GDM1 (cell line): ENCODE data around the gene MEIKIN.
A peak's percentile ranks its signal among the peaks of the same experiment; 100 is the strongest.
"Not testable (repeated sequence)": the region's sequence is repeated elsewhere in the genome, so short reads cannot be mapped to it uniquely, and the experiment has no call there.

ENCODE experiments used
- DNase-seq: peaks from one replicate; lab custom pipeline; 2025; lab: John Stamatoyannopoulos, UW

Gene MEIKIN

DNA sequence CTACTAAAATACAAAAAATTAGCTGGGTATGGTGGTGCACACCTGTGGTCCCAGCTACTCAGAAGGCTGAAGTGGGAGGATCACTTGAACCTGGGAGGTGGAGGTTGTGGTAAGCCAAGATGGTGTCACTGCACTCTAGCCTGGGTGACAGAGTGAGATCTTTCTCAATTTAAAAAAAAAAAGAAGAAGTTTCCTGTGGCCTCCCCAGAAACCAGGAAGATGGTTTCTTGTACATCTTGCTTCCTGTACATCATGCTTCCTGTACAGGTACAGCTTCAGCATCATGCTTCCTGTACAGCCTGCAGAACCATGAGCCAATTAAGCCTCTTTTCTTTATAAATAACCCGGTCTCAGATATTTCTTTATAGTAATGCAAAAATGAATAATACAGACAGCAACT lies 43.2 kb downstream of the MEIKIN start:
- not testable (repeated sequence) for DNase-seq

DNA sequence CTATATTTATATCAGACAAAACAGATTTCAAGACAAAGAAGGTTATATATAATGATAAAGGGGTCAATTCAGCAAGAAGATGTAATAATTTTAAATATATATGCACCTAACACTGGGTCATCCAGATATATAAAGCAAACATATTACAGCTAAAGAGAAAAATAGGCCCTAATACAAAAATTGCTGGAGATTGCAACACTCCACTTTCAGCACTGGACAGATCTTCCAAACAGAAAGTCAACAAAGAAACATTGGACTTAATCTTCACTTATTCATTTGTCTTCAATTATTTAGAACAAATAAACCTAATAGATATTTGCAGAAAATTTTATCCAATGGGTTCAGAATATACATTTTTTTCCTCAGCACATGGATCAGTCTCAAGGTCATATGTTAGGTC lies 45.8 kb downstream of the MEIKIN start:
- no peak for DNase-seq

DNA sequence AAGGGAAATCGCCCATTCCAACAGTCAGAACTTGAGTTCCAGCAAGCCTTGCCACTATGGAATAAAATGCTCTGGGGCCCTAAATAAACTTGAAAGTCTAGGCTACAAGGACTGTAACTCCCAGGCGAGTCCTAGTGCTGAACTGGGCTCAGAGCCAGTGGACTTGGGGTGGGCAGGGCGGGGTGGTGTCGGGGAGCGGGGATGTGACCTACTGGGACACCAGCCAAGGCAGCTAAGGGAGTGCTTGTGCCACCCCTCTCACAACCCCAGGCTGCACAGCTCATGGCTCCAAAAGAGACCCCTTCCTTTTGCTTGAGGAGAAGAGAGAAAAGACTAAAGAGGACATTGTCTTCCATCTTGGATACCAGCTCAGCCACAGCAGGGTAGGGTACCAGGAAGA lies 61.5 kb downstream of the MEIKIN start:
- DNase-seq: no peak

DNA sequence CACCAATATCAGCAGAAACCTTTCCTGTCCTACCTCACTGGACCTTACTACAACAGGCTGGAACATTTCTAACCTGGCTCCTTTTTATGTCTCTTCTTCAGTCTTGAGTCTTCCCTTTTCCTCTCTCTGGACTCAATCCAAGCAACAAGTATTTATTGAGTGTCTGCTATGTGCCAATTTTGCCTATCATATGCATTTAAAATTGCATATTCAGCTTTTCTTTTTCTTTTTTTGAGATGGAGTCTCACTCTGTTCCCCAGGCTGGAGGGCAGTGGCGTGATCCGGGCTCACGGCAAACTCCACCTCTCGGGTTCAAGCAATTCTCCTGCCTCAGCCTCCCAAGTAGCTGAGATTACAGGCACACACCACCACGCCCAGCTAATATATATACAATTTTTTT lies 65.8 kb downstream of the MEIKIN start:
- no peak for DNase-seq

DNA sequence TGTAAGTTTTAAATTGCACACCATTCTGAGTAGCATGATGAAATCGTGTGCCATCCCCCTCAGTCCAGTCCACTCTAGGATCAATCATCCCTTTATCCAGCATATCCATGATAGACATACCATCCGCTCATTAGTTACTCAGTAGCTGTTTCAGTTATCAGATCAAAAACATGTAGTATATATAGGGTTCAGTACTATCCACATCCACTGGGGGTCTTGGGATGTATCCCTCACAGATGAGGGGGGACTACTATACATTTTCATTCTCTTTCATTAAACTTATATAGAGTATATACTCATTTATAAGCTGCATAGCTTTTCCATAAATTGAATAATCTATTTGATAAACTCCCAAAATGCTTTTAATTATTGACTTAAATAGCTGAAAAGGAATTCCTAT lies 67.6 kb downstream of the MEIKIN start:
- DNase-seq: no peak

DNA sequence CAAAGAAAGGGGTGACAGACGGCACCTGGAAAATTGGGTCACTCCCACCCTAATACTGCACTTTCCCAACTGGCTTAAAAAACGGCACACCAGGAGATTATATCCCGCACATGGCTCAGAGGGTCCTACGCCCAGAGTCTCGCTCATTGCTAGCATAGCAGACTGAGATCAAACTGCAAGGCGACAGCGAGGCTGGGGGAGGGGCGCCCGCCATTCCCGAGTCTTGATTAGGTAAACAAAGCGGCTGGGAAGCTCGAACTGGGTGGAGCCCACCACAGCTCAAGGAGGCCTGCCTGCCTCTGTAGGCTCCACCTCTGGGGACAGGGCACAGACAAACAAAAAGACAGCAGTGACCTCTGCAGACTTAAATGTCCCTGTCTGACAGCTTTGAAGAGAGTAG lies 74.2 kb downstream of the MEIKIN start:
- DNase-seq: not testable (repeated sequence)

DNA sequence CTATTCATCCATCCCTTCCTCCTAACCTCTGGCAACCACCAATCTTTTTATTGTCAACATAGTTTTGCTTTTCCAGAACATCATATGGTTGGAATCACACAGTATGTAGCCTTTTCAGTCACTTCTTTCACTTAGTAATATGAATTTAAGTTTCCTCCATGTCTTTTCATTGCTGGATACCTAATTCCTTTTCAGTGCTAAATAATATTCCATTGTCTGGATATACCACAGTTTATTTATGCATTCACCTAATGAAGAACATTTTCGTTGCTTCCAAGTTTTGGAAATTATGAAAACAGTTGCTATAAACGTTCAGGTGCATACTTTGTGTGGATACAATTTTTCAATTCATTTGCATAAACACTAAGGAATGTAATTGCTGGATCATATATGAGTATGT lies 77.9 kb downstream of the MEIKIN start:
- DNase-seq: no peak

DNA sequence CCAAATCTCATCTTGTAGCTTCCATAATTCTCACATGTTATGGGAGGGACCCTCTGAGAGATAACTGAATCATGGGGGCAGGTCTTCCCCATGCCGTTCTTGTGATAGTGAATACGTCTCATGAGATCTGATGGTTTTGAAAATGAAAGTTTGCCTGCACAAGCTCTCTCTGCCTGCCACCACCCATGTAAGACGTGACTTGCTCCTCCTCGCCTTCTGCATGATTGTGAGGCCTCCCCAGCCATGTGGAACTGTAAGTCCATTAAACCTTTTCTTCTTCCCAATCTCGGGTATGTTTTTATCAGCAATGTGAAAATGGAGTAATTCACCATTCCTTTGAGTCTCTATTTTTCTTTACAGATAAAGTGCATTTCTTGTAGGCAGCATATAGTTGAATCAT lies 81.8 kb downstream of the MEIKIN start:
- DNase-seq: no peak

DNA sequence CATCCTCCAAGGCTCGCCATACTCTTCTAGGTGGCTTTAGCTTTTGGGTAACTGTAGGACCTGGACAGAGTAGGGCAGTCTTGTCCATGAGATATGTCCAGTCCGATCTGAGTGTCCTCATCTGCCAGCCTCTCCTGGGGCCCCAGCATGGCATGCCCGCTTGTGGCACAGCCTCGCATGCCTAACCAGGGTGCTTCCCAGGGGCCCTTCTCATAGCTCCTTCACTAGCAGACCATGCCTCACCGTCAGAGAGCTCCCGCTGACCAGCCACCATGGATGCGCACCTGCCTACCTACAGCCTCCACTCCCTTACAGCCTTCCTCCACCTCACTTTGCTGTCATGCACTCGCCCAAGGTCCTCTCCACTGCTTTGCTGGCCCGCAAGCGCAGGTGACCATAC lies 88.1 kb downstream of the MEIKIN start:
- DNase-seq: no peak

DNA sequence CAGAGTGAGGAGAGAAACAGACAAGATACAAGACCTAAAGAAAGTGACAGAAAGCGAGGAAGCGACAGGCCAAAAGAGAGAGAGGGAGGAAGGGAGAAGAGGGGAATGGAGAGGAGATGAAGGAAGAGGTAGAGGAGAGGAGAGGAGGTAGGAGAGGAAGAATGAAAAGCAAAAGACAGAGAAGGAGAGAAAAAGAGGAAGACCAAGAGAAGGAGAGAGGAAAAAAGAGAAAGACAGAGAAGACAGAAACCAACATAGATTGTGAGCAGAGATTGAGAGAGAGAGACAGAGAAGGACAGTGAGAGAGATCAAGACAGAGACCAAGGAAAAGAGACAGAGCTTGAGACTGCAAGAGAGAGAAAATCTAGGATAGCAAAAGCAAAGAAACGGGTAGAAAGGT lies 90.0 kb downstream of the MEIKIN start:
- no peak for DNase-seq

DNA sequence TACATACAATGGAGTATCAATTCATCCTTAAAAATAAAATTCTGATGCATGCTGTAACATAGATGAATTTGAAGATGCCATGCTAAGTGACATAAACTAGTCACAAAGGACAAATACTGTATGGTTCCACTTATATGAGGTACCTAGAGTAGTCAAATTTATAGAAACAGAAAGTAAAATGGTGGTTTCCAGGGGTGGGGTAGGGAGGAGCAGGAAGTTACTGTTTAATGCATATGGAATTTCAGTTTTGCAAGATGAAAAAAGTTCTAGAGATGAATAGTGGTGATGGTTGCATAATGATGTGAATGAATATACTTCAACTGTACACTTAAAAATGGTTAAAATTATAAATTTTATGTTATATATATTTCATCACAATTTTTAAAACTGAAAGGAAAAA lies 91.3 kb downstream of the MEIKIN start:
- DNase-seq: no peak

DNA sequence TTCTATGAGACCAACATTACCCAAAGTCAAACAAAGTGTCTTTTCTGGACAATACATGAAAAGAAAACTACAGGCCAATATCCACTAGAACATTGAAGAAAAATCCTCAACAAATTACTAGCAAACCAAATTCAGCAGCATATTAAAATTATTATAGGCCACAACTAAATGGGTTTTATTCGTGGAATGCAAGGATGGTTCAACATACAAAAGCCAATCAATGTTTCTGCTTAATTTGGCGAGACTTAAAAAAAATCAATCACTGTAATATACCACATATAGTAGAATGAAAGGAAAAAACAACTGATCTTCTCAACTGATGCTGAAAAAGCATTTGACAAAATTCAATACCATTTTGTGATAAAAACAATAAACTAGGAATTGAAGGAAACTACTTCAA lies 96.8 kb downstream of the MEIKIN start:
- no peak for DNase-seq

DNA sequence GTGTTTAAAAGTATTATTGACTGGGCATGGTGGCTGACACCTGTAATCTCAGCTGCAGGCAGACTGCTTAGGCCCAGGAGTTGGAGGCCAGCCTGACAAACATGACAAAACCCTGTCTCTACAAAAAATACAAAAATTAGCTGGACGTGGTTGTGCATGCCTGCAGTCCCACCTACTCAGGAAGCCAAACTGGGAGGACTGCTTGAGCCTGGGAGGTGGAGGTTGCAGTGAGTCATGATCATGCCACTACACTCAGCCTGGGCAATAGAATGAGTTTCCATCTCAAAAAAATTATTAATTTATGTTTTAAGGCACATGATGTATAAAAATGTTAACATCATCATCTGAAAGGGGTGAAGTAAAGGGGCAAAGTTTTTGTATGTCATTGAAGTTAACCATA lies 98.9 kb downstream of the MEIKIN start:
- DNase-seq: no peak

DNA sequence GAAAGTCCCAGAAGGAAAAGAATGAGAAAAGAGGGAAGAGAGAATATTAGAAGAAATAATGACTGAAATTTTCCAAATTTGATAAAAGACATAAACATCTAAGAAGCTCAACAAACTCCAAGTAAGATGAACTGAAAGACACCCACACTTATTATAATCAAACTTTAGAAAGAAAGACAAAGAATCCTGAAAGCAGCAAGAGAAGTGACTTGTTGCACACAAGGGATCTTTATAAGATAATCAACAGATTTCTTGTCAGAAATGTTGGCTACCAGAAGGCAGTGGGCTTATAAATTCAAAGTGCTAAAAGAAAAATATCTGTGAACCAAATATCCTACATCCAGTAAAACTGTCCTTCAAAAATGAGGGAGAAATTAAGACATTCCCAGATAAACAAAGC lies 99.6 kb downstream of the MEIKIN start:
- DNase-seq: no peak

DNA sequence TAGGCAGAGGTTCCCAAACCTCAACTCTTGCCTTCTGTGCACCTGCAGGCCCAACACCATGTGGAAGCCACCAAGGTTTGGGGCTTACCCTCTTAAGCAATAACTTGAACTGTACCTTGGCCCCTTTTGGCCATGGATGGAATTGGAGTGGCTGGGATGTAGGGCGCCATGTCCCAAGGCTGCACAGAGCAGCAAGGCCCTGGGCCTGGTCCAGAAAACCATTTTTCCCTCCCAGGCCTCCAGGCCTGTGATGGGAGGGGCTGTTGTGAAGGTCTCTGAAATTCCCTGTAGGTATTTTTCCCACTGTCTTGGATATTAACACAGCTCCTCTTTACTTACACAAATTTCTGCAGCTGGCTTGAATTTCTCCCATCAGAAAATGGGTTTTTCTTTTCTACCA lies 102.5 kb downstream of the MEIKIN start:
- DNase-seq: not testable (repeated sequence)

DNA sequence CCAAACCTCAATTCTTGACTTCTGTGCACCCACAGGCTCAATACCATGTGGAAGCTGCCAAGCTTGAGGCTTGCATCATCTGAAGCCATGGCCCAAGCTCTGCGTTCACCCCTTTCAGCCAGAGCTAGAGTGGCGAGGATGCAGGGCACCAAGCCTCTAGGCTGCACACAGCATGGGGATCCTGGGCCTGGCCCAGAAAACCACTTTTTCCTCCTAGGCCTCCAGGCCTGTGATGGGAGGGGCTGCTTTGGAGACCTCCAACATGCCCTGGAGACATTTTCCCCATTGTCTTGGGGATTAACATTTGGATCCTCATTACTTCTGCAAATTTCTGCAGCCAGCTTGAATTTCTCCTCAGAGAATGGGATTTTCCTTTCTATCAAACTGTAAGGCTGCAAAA lies 112.8 kb downstream of the MEIKIN start:
- not testable (repeated sequence) for DNase-seq

DNA sequence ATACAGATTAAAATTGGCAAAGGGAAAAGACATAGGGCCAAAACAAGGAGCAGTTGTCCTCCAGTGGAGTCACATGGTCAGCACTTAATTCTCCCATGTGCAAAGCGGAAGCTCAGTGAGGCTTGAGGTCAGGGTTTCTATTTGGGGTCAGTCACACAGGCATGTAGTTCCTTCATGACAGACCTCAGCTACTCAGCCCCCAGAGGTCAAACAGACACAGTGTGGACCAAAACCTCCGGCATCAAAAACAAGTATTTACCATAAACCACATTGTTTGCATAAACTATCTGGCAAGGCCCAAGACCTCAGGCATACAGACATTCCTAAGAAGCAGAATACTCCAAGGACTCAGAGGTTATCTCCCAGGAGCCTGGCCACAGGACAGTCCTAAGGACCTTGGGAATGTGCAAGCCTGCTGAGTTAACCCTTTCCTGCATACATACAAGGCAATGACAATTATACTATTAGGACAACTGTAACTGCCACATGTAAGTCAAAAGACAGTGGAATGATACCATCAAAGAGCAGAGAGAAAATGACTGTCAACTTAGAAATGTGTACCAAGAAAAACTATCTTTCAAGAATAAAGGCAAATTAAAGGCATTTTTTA lies 120.0 kb downstream of the MEIKIN start:
- no peak for DNase-seq

DNA sequence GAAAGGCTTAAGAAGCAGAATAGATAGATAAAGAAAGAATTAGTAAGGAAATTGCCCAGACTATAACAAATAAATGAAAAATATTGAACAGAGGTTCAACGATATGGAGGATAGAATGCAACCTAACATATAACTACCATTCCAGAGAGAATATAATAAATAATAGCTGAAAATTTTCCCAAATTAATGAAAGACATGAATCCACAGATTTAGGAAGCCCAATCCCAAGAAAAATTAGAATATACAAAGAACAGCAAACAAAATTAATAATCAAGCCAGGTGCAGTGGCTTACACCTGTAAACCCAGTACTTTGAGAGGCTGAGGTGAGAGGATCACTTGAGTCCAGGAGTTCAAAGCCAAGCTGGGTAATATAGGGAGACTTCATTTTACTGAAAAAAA lies 120.8 kb downstream of the MEIKIN start:
- no peak for DNase-seq

DNA sequence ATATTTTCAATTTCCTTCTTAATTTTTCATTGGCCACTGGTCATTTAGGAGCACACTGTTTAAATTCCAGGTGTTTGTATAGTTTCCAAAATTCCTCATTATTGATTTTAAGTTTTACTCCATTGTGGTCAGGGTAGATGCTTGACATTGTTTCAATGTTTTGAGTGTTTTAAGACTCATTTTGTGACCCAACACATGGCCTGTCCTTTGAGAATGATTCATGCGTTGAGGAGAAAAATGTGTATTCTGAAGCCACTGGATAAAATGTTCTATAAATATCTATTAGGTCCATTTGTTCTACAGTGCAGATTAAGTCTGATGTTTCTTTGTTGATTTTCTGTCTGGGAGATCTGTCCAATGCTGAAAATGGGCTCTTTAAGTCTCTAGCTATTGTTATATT lies 124.2 kb downstream of the MEIKIN start:
- DNase-seq: no peak

DNA sequence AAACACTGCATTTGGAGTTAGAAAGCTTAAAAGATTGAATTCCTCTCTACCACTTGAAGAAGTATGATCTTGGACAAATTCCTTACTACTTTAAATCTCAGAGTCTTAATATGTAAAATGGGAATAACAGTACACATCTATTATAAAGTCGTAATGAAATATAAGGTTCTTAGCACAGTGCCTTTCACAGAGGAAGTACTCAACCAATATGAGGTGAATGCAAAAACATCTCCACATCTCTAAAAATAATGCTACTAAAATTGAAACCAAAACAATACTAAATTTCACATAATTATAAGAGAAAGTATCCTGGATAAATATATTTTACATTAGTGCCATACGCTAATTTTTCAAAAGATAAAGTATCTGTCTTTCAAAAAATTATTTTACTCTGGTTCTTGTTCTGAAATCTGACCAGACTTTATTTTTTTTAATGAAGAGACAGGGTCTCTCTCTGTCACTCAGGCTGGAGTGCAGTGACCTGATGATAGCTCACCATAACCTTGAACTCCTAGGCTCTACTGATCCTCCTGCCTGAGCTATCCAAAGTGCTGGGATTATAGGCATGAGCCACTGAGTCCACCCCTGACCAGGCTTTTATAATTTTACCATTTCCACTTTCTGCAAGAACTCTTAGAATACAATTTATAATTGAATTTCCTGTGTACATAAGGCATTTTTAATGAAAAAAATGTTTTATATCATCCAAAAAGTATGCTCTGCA lies 127.3 kb downstream of the MEIKIN start:
- DNase-seq: no peak

DNA sequence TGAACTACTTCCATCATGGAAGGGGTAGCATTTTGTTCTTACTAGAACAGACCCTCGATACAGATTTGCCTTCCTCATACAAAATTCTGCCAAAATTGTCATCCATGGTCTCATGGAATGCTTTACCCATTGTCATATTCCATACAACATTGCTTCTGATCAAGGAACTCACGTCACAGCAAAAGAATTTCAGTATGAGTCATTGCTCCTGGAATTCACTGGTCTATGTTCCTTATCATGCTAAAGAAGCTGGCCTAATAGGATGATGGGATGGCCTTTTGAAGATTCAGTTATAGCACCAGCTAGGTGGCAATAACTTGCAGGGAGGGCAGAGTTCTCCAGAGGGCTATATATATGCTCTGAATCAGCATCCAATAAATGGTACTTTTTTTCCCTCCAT lies 130.5 kb downstream of the MEIKIN start:
- no peak for DNase-seq

DNA sequence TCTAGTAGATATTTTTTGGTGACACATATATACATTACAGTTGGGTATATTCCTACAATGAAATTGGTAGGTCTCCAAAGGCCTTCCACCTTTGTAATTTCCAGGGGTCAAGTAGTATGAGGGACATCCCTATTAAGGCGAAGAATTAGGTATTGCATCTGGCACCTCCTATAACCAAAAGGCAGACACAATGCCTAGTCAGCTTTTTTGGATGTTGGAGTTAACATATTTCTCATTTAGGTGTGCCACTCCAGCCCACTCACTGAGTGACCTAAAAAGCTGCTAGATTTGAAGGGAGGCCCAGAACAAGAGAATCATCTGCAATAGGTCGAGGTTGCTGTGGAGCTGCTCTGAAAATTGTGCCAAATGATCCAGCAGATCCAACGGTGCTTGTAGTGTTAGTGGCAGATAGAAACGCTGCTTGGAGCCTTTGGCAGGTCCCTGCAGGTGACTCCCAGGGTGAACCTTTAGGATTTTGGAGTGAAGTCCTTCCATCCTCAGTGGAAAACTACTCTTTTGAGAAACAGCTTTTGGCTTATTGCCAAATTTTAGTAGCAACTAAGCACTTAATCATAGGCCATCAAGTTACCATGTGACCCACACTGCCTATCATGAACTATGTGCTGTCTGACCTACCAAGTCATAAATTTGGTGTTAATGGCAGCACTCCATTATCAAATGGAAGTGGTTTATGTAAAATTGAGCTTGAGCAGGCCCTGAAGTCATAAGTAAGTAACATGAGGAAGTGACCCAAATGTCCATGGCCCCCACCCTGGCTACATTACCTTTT lies 132.9 kb downstream of the MEIKIN start:
- DNase-seq: no peak

DNA sequence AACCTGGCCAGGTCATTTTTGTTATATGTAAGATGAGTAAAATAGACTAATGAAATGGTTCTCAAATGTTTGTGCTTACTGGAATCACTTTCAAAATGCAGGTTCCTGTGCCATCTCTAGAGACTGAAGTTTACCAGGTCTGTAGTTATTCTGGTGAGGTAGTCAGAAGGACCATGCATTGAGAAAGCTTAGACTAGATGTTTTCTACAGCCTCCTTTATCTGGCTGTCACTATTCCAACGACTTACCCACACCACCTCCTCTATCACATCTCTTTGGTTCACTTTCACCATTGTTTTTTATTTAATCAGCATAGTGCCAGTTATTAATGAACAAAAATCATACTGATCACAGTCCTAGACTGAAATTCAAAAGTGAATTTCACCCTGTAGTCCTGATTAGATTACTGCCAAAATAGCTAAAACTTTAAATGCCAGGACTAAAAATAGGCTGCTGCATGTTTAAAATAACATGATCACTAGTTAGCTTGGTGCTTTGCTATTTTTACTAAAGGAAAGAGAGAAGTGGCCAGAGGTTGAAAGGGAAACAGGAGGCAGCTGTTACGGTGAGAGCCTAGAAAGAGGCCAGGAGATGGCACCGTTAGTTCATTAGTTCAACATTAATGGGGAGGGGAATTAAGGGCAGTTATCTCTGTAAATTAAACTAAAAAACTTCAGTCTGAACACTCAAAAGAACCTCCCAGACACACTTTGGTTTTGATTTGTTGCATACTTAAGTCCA lies 134.8 kb downstream of the MEIKIN start:
- peak; percentile 22 for DNase-seq
